ENCODE data around the gene NKG7.

NKG7 gene

GRCh38 chr19:51324167-51324481, 48.3 kb downstream of the NKG7 start:
- ATAC-seq (ENCODE audit: low read depth), result no peak
- Histone ChIP-seq H3K4me3 (ENCODE audit: severe bottlenecking) (no peak overlapping the region), H3K27me3 (ENCODE audit: insufficient read depth, poor library complexity, severe bottlenecking) (peaks cover 8% of the 10 kb centered on the region), H3K27ac (ENCODE audit: poor library complexity, severe bottlenecking) (no peak overlapping the region), H3K4me1 (ENCODE audit: insufficient read depth, poor library complexity, severe bottlenecking) (peaks cover 2% of the 10 kb centered on the region), H3K9me3 (ENCODE audit: severe bottlenecking) (no peaks in the 10 kb centered on the region), H3K36me3 (ENCODE audit: low read depth) (no peaks in the 10 kb centered on the region)
- DNase-seq (ENCODE audit: low spot score), result no peak
- no peak for TF ChIP-seq CTCF (IDR thresholded peaks at IDR 0.05; ENCODE audit: poor library complexity, severe bottlenecking)

DNA sequence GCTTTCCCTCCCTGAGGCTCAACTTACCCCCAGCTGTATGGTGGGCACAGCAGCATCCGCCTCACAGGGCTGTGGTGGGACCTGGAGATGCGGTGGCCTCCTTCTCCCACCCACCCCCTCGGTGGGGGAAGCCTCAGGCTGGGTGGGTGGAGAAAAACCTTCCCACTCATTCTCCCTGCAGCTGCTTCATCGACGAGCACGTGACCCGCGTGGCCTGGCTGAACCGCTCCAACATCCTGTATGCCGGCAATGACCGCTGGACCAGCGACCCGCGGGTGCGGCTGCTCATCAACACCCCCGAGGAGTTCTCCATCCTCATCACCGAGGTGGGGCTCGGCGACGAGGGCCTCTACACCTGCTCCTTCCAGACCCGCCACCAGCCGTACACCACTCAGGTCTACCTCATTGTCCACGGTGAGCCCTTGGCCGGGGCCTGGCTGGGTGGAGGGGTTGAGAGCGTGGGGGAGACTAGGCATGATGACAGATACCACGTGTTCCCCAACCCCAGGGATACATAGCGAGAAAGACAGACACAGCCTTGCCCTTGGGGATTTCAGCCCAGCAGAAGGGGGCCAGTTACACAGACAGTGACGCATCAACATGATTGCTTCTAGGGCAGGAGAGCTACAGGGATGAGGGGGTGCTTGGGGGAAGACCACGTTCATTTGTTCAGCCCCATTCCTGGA, 48.8 kb downstream of the NKG7 start:
- Histone ChIP-seq H3K9me3 (ENCODE audit: severe bottlenecking) (no peaks in the 10 kb centered on the region), H3K27ac (ENCODE audit: poor library complexity, severe bottlenecking) (no peak overlapping the region), H3K27me3 (ENCODE audit: insufficient read depth, poor library complexity, severe bottlenecking) (peaks cover 8% of the 10 kb centered on the region), H3K4me1 (ENCODE audit: insufficient read depth, poor library complexity, severe bottlenecking) (peaks cover 2% of the 10 kb centered on the region), H3K4me3 (ENCODE audit: severe bottlenecking) (no peak overlapping the region), H3K36me3 (ENCODE audit: low read depth) (no peaks in the 10 kb centered on the region)
- ATAC-seq (ENCODE audit: low read depth) (no peak; the same call in 2 of the 3 replicates), DNase-seq (ENCODE audit: low spot score) (no peak)
- TF ChIP-seq CTCF (IDR thresholded peaks at IDR 0.05; ENCODE audit: poor library complexity, severe bottlenecking), result no peak

DNA sequence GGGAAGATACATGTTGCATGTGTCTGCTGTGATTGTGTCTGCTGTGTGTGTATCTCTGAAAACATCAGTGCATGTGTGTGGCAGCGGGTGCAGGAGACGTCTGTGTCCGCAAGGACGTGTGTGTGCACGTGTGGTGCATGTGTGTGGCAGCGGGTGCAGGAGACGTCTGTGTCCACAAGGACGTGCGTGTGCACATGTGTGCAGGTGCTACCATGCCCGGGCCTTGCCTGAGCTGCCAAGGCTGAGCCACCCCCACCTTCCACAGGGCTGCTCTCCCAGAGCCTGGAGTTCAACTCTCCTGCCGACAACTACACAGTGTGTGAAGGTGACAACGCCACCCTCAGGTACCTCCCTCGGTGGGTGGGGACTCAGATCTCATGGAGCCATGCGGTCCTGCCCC, 50.7 kb downstream of the NKG7 start:
- Histone ChIP-seq H3K27me3 (ENCODE audit: insufficient read depth, poor library complexity, severe bottlenecking) (no peaks in the 10 kb centered on the region), H3K9me3 (ENCODE audit: severe bottlenecking) (no peaks in the 10 kb centered on the region), H3K36me3 (ENCODE audit: low read depth) (no peaks in the 10 kb centered on the region), H3K27ac (ENCODE audit: poor library complexity, severe bottlenecking) (no peak overlapping the region), H3K4me3 (ENCODE audit: severe bottlenecking) (no peak overlapping the region), H3K4me1 (ENCODE audit: insufficient read depth, poor library complexity, severe bottlenecking) (no peaks in the 10 kb centered on the region)
- no peak for TF ChIP-seq CTCF (IDR thresholded peaks at IDR 0.05; ENCODE audit: poor library complexity, severe bottlenecking)
- ATAC-seq (ENCODE audit: low read depth) (no peak), DNase-seq (ENCODE audit: low spot score) (no peak)
